GM12873 (cell line): Measurements from ENCODE around the gene TNNC1.

Experiments
- TF ChIP-seq, protein P1 (sequence below): IDR thresholded peaks from 2 replicates; pipeline ENCODE4 v1.5.1; 2012; ENCODE audit warnings: low read depth, mild to moderate bottlenecking, moderate library complexity, low read length, control low read depth; ENCODE audit not compliant: insufficient read depth; ENCODE audit errors: missing control alignments

TNNC1 gene

DNA sequence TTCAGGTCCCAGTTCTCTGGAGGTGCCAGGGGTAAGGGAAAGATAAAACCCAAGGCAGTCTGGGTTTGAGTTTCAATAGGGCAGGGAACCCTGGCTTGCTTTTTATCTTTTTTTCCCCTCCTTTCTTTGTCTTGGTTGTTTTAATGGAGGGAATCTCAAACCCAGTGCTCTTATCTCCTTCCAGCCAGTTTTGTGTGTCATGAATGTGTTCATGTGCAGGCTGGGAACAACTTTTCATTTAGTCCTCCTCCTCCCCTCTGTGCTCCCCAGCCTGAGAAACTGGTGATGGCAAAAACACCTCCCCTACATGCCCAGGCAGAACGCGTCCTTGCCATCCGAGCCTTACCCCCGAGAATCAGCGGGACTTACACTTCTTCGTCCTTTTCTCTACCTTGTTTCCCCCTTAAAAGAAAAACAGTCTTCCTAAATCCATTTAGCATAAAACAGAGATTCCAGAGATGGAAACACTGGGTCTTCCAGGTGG lies 19.8 kb downstream of the TNNC1 start:
- TF ChIP-seq, protein P1, sequence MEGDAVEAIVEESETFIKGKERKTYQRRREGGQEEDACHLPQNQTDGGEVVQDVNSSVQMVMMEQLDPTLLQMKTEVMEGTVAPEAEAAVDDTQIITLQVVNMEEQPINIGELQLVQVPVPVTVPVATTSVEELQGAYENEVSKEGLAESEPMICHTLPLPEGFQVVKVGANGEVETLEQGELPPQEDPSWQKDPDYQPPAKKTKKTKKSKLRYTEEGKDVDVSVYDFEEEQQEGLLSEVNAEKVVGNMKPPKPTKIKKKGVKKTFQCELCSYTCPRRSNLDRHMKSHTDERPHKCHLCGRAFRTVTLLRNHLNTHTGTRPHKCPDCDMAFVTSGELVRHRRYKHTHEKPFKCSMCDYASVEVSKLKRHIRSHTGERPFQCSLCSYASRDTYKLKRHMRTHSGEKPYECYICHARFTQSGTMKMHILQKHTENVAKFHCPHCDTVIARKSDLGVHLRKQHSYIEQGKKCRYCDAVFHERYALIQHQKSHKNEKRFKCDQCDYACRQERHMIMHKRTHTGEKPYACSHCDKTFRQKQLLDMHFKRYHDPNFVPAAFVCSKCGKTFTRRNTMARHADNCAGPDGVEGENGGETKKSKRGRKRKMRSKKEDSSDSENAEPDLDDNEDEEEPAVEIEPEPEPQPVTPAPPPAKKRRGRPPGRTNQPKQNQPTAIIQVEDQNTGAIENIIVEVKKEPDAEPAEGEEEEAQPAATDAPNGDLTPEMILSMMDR: no peak

DNA sequence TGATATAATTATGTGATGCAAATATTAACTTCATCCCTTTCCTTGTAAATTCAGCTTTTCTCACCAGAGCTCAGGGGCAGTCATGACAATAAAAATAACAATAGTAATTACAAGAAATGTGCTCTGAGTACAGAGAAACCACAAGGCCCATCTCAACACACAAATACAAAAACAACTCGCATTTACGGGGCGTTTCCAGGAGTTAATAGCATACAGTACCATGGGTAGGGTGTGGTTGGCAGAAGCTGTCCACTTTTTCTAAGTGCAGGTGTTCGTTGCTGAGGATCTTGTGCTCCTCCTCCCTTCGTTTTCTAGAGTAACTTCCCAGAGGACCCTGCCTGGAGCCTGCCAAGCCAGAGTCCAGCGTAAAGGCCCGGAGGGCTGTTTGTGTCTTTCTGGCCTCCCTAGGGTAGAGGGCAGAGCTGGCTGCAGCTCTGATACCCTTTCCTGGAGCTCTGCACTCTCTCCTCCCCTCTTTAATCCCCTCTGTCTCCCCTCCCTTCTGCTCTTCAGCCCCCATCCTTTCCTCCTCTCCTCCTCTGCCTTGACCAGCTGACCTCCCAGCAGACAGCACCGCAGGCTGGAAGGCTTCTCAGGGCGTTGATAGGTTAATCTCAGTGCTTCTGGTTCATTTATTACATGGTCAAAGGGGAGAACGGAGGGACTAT lies 20.4 kb downstream of the TNNC1 start:
- TF ChIP-seq, protein P1: no peak

DNA sequence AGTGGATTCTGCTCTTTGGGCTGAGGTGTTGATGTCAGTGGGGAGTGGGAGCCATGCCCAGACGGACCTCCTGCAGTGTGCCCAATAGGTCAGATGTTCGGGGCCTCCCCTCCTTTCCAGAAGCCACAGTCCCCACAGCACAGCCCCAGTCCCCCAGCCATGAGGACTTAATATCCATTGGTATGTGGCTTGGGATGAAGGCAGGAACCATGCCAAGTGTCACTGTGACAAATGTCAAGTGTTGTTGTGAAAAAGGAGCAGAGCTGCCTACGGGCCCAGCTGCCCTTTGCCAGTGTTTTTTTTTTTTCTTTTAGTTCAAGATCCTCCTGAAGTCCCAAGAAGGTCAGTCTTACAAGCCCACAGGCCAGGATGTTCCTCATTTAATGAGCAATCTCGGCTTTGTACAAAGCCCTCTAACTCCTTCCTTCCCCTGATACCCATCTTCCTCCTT lies 21.1 kb downstream of the TNNC1 start:
- TF ChIP-seq, protein P1: no peak

DNA sequence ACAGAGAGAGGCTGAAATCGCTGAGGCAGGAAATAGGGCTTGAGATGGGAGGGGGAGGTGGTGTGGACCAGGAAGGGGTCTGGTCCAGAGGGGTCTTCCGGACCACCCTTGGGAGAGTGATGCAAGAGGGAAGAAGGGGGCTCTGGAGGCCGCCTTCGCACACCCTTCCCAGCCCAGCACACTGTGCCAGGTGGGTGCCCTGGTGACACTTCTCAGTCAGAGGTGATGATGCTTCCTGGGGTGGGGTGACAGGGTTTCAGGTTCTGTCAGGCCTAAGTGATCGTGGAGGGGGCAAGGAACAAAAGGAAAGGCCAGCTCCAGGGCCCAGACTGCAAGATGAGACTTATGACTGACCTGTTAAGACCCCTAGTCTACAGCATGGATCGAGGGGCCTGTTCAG lies 21.6 kb downstream of the TNNC1 start:
- TF ChIP-seq, protein P1: no peak

DNA sequence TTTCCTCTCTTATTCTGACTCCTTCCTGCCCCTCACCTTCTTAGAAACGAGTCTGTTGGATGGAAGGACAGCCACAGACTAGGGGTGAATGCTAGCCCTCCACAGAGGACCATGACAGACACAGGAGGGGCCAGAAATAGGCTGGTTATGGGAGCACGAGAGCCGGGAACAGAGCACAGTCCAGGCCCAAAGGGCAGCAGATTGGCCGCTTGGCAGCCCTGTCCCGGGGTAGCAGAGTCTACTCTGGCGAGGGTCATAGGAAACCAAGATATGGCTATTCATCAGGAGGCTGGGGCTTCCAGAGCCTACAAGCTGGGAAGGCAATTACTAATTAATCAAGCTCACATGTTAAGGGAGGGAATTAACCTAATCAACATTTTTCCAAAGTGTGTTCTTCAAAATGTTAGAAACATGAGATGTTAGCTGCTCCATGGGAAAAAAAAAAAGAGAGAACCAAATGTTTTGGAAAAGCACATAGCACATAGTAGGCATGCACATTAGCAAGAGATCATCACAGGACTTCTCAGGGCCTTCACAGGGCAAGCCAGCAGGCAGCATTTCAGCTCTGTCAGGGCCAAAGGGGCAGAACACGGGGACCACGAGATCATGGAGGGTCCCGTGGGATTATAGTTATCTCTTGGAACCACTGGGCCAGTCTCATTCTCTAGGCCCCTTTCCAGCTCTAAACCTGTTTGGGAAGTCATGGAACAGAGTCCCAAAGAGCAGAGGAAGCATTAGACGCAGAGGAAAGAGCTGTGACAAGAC lies 22.2 kb downstream of the TNNC1 start:
- TF ChIP-seq, protein P1: no peak

DNA sequence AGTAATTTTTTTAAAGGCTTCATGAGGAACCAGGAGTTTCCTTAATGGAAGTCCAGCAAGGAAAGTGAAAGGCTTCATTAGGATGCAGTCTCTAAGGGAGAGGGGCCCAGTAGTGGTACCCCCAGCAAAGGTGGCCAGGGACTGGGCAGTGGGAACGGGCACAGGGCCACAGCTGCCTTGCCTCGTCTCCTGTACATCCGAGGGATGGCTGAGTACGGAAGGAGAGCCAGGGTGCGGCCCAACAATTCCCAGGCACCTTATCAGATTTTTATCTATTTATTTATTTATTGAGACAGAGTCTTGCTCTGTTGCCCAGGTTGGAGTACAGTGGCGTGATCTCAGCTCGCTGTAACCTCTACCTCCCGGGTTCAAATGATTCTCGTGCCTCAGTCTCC lies 23.4 kb downstream of the TNNC1 start:
- TF ChIP-seq, protein P1: no peak

DNA sequence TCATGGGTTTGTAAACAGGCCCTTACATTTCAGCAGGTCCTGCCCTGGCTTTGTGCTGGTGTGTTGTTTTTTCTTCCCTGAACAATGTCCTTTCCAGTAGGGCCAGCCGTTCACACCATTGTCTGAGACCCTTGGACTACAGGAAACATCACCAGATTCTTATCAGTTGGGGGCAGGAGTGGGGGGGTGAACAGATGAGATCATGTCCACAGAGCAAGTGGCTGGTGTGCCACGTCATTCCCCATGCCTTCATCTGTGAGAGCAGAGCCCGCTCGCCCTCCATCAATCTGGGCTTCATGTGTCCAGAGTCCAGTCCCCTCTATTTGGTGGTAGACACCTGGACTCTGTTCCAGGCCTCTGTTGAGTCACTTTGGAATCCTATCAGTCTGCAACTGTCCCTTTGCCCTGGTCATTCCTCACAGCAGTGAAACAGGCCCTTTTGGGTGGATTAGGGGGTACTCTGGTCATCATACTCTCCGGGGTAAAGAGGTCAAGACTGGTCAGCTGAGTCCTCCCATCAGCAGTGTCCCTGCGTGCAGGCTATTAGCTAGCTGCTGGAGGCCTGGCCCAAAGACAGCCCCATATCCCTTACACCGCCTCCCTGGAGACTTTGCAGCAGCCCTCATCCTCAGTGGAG lies 23.9 kb downstream of the TNNC1 start:
- TF ChIP-seq, protein P1: no peak
